Esophagus squamous epithelium (tissue), 4 donors: ENCODE data around the gene PVALEF.
"Not testable (repeated sequence)": the region's sequence is repeated elsewhere in the genome, so short reads cannot be mapped to it uniquely, and the experiment has no call there.

Source experiments
- POLR2A ChIP-seq, 4 donors: fragments of 450-650 bp; IDR thresholded peaks; one replicate each; pipeline ENCODE4 v1.6.1; 2017; ENCODE audit warnings: antibody characterized with exemption in 4 of 4, mild to moderate bottlenecking in 4 of 4, moderate library complexity in 3 of 4
- TF ChIP-seq, protein P1 (sequence below), 6 experiments: fragments of 450-650 bp in 4 of 6; fragments of 200-600 bp in 2 of 6; sonication (generic) in 2 of 6; IDR thresholded peaks; one replicate each; pipeline ENCODE4 v1.5.1; 2016 to 2019; ENCODE audit warnings: antibody characterized with exemption in 6 of 6, mild to moderate bottlenecking in 4 of 6, moderate library complexity in 4 of 6

DNA sequence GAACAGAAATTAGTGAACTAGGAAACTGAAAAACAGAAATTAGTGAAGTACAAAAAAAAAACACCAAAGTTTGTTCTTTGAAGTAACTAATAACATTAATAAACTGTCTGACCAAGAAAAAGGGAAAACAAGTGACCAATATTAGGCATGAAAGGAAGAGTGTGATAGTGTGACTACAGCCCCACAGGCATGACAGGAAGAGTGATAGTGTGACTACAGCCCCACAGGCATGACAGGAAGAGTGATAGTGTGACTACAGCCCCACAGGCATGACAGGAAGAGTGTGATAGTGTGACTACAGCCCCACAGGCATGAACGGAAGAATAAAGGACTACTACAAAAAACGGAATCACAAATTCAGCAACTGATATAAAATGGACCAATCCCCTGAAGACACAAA is 62.3 kb downstream of the PVALEF start:
- TF ChIP-seq, protein P1, sequence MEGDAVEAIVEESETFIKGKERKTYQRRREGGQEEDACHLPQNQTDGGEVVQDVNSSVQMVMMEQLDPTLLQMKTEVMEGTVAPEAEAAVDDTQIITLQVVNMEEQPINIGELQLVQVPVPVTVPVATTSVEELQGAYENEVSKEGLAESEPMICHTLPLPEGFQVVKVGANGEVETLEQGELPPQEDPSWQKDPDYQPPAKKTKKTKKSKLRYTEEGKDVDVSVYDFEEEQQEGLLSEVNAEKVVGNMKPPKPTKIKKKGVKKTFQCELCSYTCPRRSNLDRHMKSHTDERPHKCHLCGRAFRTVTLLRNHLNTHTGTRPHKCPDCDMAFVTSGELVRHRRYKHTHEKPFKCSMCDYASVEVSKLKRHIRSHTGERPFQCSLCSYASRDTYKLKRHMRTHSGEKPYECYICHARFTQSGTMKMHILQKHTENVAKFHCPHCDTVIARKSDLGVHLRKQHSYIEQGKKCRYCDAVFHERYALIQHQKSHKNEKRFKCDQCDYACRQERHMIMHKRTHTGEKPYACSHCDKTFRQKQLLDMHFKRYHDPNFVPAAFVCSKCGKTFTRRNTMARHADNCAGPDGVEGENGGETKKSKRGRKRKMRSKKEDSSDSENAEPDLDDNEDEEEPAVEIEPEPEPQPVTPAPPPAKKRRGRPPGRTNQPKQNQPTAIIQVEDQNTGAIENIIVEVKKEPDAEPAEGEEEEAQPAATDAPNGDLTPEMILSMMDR (IDR thresholded peaks at IDR 0.05) = not testable (repeated sequence)
- not testable (repeated sequence) for TF ChIP-seq POLR2A (IDR thresholded peaks at IDR 0.05)
